Activated effector memory CD4-positive, alpha-beta T cell treated with anti-CD3 and anti-CD28 coated beads, Interleukin-2, amount 50 U/mL, for 16 hours (primary cell): ENCODE measurements around the gene MAP7D2.

Source experiments
- DNase-seq: peaks from one replicate; pipeline ENCODE4 v3.0.0-alpha.2; 2020

MAP7D2 gene

DNA sequence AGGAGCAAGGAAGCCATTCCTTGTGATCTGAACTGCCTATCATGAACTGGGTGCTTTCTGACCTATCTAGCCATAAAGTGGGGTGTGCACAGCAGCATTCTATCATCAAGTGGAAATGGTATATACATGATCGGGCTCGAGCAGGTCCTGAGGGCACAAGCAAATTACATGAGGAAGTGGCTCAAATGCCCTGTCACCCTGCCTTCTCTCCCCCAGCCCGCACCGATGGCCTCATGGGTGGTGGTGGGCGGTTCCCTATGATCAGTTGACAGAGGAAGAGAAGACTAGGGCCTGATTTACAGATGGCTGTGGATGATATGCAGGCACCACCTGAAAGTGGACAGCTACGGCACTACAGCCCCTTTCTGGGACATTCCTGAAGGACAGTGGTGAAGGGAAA is 79.5 kb downstream of the MAP7D2 start:
- DNase-seq: no peak

- no peak for DNase-seq
These were observed 84.5 kb downstream of the MAP7D2 start for GRCh38 chrX:20032201-20032600.

DNA sequence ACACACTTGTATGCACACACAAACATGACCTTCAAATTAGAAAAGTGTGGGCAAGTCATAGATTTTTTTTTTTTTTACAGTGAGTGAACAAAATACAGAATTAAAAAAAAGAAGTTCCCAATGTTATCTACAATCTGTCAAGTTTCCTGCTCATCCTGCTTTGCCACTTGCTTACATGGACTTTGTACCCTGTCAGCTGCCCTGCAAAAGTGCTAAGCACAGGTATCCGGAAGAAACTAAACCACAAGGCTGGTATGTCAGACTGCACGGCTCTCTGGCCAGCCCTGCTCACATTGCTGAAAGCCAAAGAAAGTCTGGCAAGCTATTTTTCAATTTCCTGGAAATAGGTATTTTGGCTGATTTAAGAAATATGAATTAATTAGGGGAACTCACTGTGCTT is 87.0 kb downstream of the MAP7D2 start:
- DNase-seq: no peak

- no peak for DNase-seq
These were observed 88.1 kb downstream of the MAP7D2 start for GRCh38 chrX:20028588-20028987.

DNA sequence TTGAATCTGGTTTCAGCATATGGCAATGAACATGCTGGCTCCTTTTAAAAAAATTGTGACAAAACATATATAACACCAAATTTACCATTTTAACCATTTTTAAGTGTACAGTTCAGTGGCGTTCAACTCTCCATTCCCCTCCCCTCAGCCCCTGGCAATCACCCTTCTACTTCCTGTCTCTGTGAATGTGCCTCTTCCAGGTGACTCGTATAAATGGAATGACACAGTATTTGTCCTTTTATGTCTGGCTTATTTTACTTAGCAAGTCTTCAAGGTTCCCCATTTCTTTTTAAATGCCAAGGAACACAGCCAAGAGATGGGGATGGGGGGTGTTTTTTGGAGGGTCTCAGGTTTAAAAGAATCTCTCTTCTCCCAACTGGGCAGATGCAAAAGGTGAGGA is 90.4 kb downstream of the MAP7D2 start:
- DNase-seq: no peak

DNA sequence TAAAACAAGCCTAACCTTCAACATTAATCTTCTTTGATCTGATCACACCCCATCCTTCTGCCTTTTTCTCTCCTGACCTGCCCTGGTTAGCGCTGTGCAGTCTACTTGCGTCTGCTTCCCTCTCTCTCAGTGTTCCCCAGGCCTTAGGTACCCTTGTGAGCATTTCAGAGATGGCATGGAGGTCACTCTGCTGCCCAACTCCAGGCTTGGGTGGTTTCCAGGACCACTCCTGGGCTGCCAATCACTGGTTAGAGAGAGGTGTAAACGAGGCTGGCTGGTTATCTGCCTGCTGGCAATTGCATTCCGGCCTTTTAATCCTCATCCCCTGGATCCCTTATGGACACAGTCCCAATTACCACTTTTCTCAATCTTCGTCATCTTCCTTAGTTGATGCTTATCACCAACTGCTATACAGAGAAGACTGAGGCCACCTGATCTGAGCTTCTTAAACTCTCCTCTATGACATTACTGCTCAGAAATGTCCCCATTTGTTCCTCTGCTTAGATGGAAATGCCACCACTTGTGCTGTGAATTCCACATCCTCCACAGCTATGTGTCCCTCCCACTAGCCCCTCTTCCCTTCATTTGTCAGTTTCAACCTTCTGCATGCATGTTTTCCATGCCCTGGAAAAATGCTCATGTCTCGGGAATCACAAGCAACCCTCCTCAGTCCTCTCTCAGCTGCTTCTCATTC is 96.9 kb downstream of the MAP7D2 start:
- DNase-seq: no peak

DNA sequence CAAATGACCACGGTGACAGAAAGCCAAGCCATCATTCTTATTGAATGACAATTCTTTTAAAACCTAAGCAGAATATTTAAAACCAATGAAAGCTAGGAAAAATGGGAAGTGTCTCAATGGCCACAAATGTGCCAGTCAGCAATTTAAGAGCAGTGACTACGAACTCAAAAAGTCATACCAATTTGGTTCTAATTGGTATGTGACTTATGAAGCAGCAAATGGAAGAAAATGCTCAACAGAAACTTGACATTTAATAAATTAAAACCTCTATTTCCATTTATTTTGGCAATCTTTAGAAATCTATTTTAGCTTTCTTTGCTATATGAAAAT is 100.1 kb downstream of the MAP7D2 start:
- no peak for DNase-seq

DNA sequence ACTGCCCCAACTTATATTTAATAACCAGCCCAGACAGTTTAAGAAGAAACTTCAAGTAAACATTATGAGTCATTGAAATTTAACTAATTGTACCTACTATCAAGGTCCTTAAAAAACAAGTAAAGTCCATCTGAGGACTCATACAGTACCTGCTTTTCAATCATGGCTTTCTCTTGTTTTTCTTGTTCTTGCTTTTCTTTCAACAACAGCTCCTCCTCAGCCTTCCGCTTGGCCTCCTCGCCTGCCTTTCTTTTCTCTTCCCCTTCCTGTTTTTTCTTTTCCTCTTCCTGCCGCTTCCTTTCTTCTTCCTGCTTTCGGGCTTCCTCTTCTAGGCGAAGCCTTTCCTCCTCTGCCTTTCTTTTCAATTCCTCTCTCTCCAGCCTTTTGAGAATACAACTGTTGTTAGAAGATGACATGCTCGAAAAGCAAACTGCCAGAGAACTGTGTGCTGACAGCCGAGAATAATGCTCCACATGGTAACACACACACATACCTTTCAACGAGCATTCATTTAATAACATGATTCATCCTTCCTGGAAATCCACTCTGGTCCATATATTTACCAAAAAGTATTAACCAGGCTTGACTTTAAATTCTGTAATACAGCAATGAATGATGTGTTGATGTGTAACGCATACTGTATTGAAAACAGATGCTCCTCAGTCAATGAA is 100.6 kb downstream of the MAP7D2 start:
- no peak for DNase-seq

GRCh38 chrX:20015422-20015821 is 101.3 kb downstream of the MAP7D2 start:
- DNase-seq: no peak

- DNase-seq: no peak
These were observed 105.1 kb downstream of the MAP7D2 start for GRCh38 chrX:20011608-20012007.

- no peak for DNase-seq
These were observed 108.6 kb downstream of the MAP7D2 start for GRCh38 chrX:20007962-20008622.

DNA sequence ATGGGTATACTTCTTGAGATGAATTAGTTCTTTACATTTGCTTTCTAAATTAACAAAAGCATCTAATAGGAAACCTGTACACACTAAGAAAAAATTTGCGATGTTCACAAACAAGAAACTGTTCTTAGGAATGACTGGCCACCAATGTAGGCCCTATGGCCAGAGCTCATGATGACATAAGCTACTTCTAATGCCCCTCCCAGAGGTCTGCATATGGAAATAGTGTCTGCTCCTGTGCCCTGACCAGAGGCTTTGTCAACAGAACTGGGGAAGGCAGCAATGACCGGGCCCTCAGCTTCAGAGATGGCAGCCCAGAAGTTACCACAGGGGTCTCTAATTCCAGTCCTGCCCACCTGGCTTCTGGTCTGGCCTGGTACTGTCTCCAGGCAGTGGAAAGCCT is 110.8 kb downstream of the MAP7D2 start:
- DNase-seq: no peak

GRCh38 chrX:20001588-20001987 is 115.1 kb downstream of the MAP7D2 start:
- DNase-seq: no peak

DNA sequence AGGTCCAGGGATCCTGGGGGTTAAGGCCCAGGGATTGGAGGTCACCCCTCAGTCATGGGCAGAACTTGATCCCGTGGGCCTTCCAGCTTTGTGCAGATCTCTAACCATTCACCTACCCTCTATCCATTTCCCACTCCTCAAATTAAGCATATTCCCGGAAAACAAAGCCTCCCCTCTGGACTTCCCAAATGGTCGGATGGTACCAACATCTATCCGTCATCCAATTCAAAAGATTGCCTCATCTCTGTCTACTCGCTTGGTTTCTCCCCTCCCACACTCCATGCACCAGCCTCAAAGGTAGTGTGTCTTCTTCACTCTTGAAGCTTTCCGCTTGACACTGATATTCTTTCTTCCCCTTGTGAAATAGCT is 125.4 kb downstream of the MAP7D2 start:
- no peak for DNase-seq

- DNase-seq: peak; percentile 95
These were observed 126.0 kb downstream of the MAP7D2 start, which contains the start of gene BCLAF3 for GRCh38 chrX:19990556-19991349. Gene BCLAF3 (minus strand): TSS chrX:19991061. CDS start chrX:19970264, 20,797 bp downstream.

- no peak for DNase-seq
These were observed 126.6 kb downstream of the MAP7D2 start for GRCh38 chrX:19990151-19990555.

- DNase-seq: no peak
These were observed 128.9 kb downstream of the MAP7D2 start for GRCh38 chrX:19987856-19988255.

DNA sequence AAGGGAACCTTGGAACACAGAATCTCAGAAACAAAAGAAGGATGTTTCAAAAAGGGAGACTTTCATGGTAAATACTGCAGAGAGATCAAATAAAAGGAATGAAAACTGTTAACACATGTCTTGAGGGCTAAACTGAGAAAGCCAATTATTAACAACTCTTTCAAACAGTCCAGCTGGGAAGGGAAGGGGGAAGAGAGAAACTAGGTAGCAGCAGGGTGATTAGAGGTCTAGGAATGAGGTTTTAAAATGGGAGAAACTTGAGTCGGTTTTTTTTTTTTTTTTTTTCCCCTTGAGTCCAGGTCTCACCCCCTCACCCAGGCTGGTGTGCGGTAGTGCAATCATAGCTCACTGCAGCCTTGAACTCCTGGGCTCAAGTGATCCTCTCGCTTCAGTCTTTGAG is 130.2 kb downstream of the MAP7D2 start:
- DNase-seq: no peak

DNA sequence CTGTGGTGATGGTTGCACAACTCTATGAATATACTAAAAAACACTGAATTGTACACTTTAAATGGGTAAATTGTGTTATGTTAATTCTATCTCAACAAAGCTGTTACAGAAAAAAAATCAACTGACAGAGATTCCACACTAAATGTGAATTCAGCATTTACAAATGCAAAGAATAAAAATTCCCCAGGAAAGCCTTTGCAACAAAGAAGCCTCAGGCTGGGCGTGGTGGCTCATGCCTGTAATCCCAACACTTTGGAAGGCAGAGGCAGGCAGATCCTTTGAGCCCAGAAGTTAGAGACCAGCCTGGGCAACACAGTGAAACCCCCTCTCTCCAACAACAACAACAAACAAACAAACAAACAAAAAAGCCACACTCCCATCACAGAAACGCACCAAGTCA is 134.8 kb downstream of the MAP7D2 start:
- no peak for DNase-seq

DNA sequence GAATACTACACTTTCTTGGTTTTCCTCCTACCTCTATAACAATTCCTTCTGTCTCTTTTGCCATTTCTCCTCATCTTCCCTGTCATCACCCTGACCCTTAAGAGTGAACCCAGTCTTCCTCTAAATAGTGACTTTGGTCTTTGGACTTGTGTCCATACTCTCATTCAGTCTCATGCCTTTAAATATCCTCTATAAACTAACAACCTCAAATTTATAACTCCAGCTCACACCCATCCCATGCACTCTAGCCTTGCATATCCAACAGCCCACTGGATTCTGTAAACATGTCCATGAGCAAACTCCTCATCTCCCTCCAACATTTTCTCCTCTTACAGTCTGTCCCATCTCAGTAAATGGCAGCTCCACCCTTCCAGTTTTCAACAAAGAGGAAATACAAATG is 140.9 kb downstream of the MAP7D2 start:
- no peak for DNase-seq

DNA sequence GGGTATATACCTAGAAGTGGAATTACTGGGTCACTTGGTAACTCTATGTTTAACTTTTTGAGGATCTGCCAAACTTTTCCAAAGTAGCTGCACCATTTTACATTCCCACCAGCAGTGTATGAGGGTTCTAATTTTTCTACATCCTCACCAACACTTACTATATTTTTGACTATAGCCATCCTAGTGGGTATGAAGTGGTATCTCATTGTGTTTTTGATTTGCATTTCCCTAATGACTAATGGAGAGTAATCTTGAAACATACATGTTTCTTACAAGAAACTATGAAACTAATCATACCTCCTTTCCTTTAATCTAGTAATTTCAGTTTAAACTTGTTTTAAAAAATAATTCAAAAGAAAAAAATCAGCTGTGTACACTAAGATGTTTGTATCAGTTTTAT is 143.7 kb downstream of the MAP7D2 start:
- DNase-seq: no peak

- DNase-seq: no peak
These were observed 148.4 kb downstream of the MAP7D2 start for GRCh38 chrX:19968276-19968675.

- no peak for DNase-seq
These were observed 150.7 kb downstream of the MAP7D2 start for GRCh38 chrX:19966056-19966455.
